Keratinocyte (primary cell): Measurements from ENCODE around the gene GLP2R. TPM values are rescaled to one million over a fixed set of nuclear protein-coding genes. Genes with fewer than 3 reads are reported as not detected.

Source experiments
- DNase-seq: peaks from one replicate; pipeline ENCODE4 v3.0.0-alpha.2; 2011; ENCODE audit warnings: low read depth, missing footprints, low spot score
- FAIRE-seq: peaks from 2 replicates; lab custom pipeline; 2011; peaks lifted over from hg19 to GRCh38; lab: Jason Lieb, UNC
- H2AFZ ChIP-seq: 2 replicates; pipeline ENCODE4 v1.6.0; 2012; ENCODE audit warnings: low read length, control low read depth, inconsistent platforms; ENCODE audit not compliant: control insufficient read depth
- H3K27ac ChIP-seq: 2 replicates; pipeline ENCODE4 v1.5.1; 2011; ENCODE audit warnings: low read length; ENCODE audit not compliant: control insufficient read depth, insufficient read depth
- H3K27me3 ChIP-seq: 3 replicates; pipeline ENCODE4 v1.6.0; 2011; ENCODE audit warnings: low read length; ENCODE audit not compliant: control insufficient read depth, insufficient read depth; ENCODE audit errors: extremely low read depth
- H3K36me3 ChIP-seq, 2 experiments: 2 replicates in 1 of 2; 3 replicates in 1 of 2; pipeline ENCODE4 v1.5.1; 2011; ENCODE audit warnings: low read length in 2 of 2, mild to moderate bottlenecking in 1 of 2; ENCODE audit not compliant: control insufficient read depth in 2 of 2, insufficient read depth in 2 of 2; ENCODE audit errors: extremely low read depth in 1 of 2
- H3K4me1 ChIP-seq: 3 replicates; pipeline ENCODE4 v1.5.1; 2011; ENCODE audit warnings: low read length; ENCODE audit not compliant: control insufficient read depth, insufficient read depth; ENCODE audit errors: extremely low read depth
- H3K4me2 ChIP-seq: 3 replicates; pipeline ENCODE4 v1.6.0; 2011; ENCODE audit warnings: low read depth, low read length; ENCODE audit not compliant: control insufficient read depth, insufficient read depth; ENCODE audit errors: extremely low read depth
- H3K4me3 ChIP-seq, 3 experiments: fragments of 200-600 bp in 1 of 3; sonication (generic) in 1 of 3; 2 replicates in 2 of 3; 3 replicates in 1 of 3; pipeline ENCODE4 v1.5.1; 2011 to 2016; ENCODE audit warnings: low read length in 3 of 3, mild to moderate bottlenecking in 3 of 3, control low read depth in 2 of 3, inconsistent platforms in 1 of 3, low read depth in 1 of 3, mixed read lengths in 1 of 3, mixed run types in 1 of 3, moderate library complexity in 1 of 3; ENCODE audit not compliant: control insufficient read depth in 2 of 3, insufficient read depth in 2 of 3; ENCODE audit errors: extremely low read depth in 1 of 3
- H3K79me2 ChIP-seq: 2 replicates; pipeline ENCODE4 v1.6.0; 2012; ENCODE audit warnings: low read length; ENCODE audit not compliant: control insufficient read depth, insufficient read depth
- H3K9ac ChIP-seq: 3 replicates; pipeline ENCODE4 v1.6.0; 2011; ENCODE audit warnings: low read length; ENCODE audit not compliant: control insufficient read depth, insufficient read depth; ENCODE audit errors: extremely low read depth
- H3K9me1 ChIP-seq: 3 replicates; pipeline ENCODE4 v1.6.0; 2011; ENCODE audit warnings: low read length; ENCODE audit not compliant: control insufficient read depth, insufficient read depth; ENCODE audit errors: extremely low read depth
- H3K9me3 ChIP-seq: 2 replicates; pipeline ENCODE4 v1.5.1; 2012; ENCODE audit warnings: low read depth, low read length; ENCODE audit not compliant: control insufficient read depth
- H4K20me1 ChIP-seq: 3 replicates; pipeline ENCODE4 v1.6.0; 2011; ENCODE audit warnings: low read length; ENCODE audit not compliant: control insufficient read depth, insufficient read depth; ENCODE audit errors: extremely low read depth
- EZH2 ChIP-seq: IDR thresholded peaks from one replicate; pipeline ENCODE4 v1.6.1; 2012; ENCODE audit warnings: inconsistent platforms, mild to moderate bottlenecking, low read length, moderate library complexity
- dilution Hi-C: fragments of 300-500 bp; cut with MboI; formaldehyde crosslinking; loops from one replicate; pipeline ENCODE4 v1.7.0; 2020; ENCODE audit warnings: low sequenced_read_pairs; ENCODE audit not compliant: extremely low pct_ligation_motif_present
- polyA plus RNA-seq, 5 experiments: library from polyadenylated mRNA; depleted of rRNA in 3 of 5; stranded (reverse) in 3 of 5; stranded (forward) in 1 of 5; unstranded in 1 of 5; fragments of >200 nt; gene quantifications; 1 replicate in 1 of 5; 2 replicates in 3 of 5; 3 replicates in 1 of 5; pipeline versions ENCODE4 v1.2.1 to v1.2.3, GENCODE V29; 2011 to 2012; ENCODE audit warnings: missing spikeins in 2 of 5, low read depth in 1 of 5, low replicate concordance in 1 of 5
- TF ChIP-seq, protein P1 (sequence below), 3 experiments: IDR thresholded peaks in 1 of 3; conservative IDR thresholded peaks in 1 of 3; optimal IDR thresholded peaks in 1 of 3; 2 replicates in 2 of 3; 3 replicates in 1 of 3; pipeline versions ENCODE3 to v1.5.1; 2011; ENCODE audit warnings: low read length in 3 of 3, mild to moderate bottlenecking in 3 of 3, moderate library complexity in 2 of 3, control low read depth in 1 of 3, inconsistent platforms in 1 of 3; ENCODE audit not compliant: insufficient read depth in 2 of 3; ENCODE audit errors: extremely low read depth in 1 of 3

GLP2R gene
- polyA plus RNA-seq, 1 donor (not counting 4 experiments of a cell fraction or from before 2014, with no cell fraction given) = not detected

DNA sequence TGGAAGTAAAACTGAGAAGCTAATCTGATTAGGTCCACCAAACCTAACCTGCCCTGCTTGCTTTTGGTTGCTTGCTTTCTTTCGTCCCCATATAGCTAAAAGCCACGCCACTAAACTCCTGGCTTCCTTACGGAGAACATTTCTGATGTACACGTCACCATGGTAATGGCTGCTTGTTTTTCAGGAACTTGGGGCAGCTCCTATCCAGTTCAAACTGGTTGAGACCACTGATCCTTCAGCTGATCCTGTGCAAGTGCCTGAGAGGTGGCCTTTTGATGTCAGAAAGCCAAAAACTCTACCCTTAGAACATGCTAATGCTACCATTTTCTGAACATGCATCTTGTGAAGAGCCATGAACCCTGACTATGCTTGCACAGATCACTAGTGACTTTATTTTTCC is 20.0 kb upstream of the GLP2R start:
- Histone ChIP-seq H4K20me1 (no peaks in the 10 kb centered on the region), H3K4me1 (no peaks in the 10 kb centered on the region)
- no peak for FAIRE-seq

DNA sequence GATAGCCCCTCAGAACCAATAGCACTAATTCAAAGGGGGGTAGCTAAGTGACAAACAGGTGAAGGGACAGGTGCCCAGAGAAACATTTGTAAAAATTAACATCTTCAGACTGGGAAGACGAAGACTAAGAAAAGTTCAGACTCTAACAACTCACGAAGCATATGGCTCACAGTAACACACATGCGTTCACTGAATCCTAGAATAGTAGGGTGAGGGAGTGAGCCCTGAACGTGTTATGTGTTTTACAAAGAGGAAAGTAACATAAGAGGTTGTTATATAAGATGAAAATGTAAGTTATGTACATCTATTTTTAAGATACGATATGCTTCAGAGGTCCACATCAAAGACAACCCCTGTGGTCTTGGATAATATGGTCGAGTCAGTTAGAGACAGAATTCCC is 19.0 kb upstream of the GLP2R start:
- Histone ChIP-seq H2AFZ (no peak overlapping the region), H3K9me1 (no peaks in the 10 kb centered on the region), H3K27me3 (no peaks in the 10 kb centered on the region), H3K9ac (no peak overlapping the region), H3K36me3 (no peaks in the 10 kb centered on the region), H3K9me3 (no peaks in the 10 kb centered on the region), H4K20me1 (no peaks in the 10 kb centered on the region), H3K79me2 (no peaks in the 10 kb centered on the region), H3K4me2 (no peak overlapping the region), H3K4me3 (no peak overlapping the region), H3K27ac (no peak overlapping the region), H3K4me1 (no peaks in the 10 kb centered on the region)
- TF ChIP-seq, protein P1, sequence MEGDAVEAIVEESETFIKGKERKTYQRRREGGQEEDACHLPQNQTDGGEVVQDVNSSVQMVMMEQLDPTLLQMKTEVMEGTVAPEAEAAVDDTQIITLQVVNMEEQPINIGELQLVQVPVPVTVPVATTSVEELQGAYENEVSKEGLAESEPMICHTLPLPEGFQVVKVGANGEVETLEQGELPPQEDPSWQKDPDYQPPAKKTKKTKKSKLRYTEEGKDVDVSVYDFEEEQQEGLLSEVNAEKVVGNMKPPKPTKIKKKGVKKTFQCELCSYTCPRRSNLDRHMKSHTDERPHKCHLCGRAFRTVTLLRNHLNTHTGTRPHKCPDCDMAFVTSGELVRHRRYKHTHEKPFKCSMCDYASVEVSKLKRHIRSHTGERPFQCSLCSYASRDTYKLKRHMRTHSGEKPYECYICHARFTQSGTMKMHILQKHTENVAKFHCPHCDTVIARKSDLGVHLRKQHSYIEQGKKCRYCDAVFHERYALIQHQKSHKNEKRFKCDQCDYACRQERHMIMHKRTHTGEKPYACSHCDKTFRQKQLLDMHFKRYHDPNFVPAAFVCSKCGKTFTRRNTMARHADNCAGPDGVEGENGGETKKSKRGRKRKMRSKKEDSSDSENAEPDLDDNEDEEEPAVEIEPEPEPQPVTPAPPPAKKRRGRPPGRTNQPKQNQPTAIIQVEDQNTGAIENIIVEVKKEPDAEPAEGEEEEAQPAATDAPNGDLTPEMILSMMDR (optimal IDR thresholded peaks at IDR 0.05 in 1 of 3, IDR thresholded peaks at IDR 0.05 in 1 of 3, conservative IDR thresholded peaks at IDR 0.05 in 1 of 3; ENCODE audit: extremely low read depth in 1 of 3, insufficient read depth in 2 of 3, low read length in 3 of 3) = no peak
- no peak for TF ChIP-seq EZH2
- no peak for FAIRE-seq
- dilution Hi-C loops = no loop called here
- no peak for DNase-seq

More for the DNA sequence above, 20.0 kb upstream of the GLP2R start:
- H3K36me3 ChIP-seq = no peaks in the 10 kb centered on the region
- no peak for DNase-seq
- no peak overlapping the region for H3K4me2 ChIP-seq
- H3K27ac ChIP-seq = no peak overlapping the region
- H2AFZ ChIP-seq = no peak overlapping the region
- dilution Hi-C loops = no loop called here
- TF ChIP-seq, protein P1 (optimal IDR thresholded peaks at IDR 0.05 in 1 of 3, IDR thresholded peaks at IDR 0.05 in 1 of 3, conservative IDR thresholded peaks at IDR 0.05 in 1 of 3; ENCODE audit: extremely low read depth in 1 of 3, insufficient read depth in 2 of 3, low read length in 3 of 3) = no peak
- TF ChIP-seq EZH2 = no peak
- H3K9me3 ChIP-seq = no peaks in the 10 kb centered on the region
- H3K27me3 ChIP-seq = no peaks in the 10 kb centered on the region
- H3K9ac ChIP-seq = no peak overlapping the region
- H3K4me3 ChIP-seq = no peak overlapping the region
- no peaks in the 10 kb centered on the region for H3K9me1 ChIP-seq
- H3K79me2 ChIP-seq = no peaks in the 10 kb centered on the region
